DOHH2 (cell line): ENCODE results near the gene TDRKH.

Experiments used
- EZH2phosphoT487 ChIP-seq: fragments of 200-600 bp; sonication (generic); IDR thresholded peaks from 2 replicates; pipeline ENCODE4 v1.6.1; 2017; ENCODE audit warnings: borderline replicate concordance, mild to moderate bottlenecking, antibody characterized with exemption, low read length, moderate library complexity, mixed read lengths
- TF ChIP-seq, protein P1 (sequence below): fragments of 200-600 bp; sonication (generic); IDR thresholded peaks from one replicate; pipeline ENCODE4 v1.5.1; 2014; ENCODE audit warnings: antibody characterized with exemption, mild to moderate bottlenecking, low read depth, low read length; ENCODE audit not compliant: poor library complexity, severe bottlenecking

DNA sequence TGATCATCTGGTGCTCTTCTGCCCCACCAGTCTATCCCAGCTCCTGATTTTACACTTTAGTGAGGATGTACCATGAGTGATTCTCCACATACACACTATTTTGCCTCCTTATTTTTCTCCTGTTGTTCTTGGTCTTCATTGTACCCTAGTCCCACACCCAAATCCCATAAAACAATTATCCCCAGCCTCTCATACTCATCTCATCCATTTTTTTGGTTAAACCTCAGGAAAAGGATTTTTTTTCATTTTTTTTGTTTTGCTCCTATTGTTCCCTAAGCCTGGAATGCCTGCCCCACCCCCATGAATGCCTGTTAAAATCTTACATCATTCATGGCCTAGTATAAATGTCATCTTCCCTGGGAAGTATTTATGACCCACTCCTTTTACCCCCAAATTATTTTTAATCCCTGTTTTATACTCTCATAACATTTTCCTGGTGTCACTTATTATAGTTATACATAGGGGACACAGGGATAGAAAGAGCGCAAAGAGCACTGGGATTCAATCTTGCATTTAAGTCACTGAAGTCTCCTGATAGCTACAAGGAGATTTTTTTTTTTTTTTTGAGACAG is 19.8 kb upstream of the TDRKH start:
- TF ChIP-seq, protein P1, sequence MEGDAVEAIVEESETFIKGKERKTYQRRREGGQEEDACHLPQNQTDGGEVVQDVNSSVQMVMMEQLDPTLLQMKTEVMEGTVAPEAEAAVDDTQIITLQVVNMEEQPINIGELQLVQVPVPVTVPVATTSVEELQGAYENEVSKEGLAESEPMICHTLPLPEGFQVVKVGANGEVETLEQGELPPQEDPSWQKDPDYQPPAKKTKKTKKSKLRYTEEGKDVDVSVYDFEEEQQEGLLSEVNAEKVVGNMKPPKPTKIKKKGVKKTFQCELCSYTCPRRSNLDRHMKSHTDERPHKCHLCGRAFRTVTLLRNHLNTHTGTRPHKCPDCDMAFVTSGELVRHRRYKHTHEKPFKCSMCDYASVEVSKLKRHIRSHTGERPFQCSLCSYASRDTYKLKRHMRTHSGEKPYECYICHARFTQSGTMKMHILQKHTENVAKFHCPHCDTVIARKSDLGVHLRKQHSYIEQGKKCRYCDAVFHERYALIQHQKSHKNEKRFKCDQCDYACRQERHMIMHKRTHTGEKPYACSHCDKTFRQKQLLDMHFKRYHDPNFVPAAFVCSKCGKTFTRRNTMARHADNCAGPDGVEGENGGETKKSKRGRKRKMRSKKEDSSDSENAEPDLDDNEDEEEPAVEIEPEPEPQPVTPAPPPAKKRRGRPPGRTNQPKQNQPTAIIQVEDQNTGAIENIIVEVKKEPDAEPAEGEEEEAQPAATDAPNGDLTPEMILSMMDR = no peak
- TF ChIP-seq EZH2phosphoT487 = no peak
